Left kidney (tissue), 2 donors: ENCODE results near the gene RPL28. TPM values are rescaled to one million over a fixed set of nuclear protein-coding genes. Genes with fewer than 3 reads are reported as not detected.
"Not testable (repeated sequence)": the region's sequence is repeated elsewhere in the genome, so short reads cannot be mapped to it uniquely, and the experiment has no call there.

Experiments used
- DNase-seq: peaks from one replicate; pipeline ENCODE4 v3.0.0-alpha.2; 2013
- polyA plus RNA-seq: library from polyadenylated mRNA; unstranded; fragments of 120-200 nt; gene quantifications from one replicate; pipeline ENCODE4 v1.2.1, GENCODE V29; 2013; ENCODE audit not compliant: insufficient read length

Gene RPL28
- polyA plus RNA-seq, 1 donor = 746 TPM

GRCh38 chr19:55448175-55448490, 62.4 kb downstream of the RPL28 start:
- DNase-seq = not testable (repeated sequence)

DNA sequence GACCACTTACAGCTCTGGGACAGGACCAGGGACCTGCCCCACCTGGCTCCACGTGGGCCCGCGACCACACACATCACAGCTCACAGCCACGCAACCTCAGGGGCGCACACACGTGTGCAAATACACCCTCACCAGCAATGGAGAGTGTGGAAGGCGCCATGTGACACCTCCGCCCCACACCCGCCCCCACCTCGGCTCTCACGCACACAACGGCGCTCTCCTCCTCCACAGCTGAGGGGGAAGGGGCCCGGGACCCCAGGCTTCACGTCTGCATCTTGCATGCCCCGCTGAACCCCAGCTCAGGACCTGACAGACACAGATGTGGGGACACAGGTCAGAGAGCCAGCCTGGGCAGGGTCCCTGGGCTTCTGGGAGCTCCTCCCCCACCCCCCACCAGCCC, 63.7 kb downstream of the RPL28 start:
- DNase-seq = no peak

GRCh38 chr19:55451163-55451964, 65.6 kb downstream of the RPL28 start:
- no peak for DNase-seq

DNA sequence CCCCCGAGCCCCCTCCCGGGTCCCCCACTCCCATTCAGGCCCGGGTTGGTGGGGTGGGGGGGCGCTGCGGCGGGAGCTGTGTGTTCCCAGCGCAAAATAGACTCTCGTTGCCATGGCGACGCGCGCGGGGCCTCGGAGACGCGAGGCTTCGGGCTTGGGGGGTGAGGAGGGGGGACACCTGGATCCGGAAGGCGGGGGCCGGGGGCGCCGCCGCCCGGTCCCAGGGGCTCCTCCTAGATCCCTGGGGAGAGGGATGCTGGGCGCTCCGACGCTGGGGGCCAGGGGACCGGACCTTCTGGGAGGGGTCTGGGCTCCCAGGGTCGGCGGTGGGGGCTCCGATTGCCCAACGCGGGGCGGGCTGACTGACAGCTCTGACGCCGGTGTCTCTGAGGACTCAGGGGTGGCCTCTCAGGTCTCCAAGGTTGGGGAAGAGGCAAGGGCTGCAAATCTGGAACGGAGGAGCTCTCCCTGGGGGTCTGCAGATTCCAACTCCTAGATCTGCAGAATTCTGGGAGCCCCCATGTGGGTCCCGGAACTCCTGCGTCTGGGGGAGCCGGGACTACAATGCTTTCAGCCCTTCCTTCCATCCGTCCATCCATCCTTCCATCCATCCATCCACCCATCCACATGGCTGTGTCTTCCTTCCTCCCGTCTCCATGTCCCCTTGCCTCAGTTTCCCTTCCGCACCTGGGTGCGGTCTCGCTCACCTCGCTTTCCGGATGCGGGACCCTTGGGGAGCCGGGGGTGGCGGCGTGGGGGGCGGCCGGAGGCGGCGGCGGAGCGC, 66.4 kb downstream of the RPL28 start:
- no peak for DNase-seq

Other genes with a start within 250 kb of the RPL28 start
- 3.8 TPM for gene TNNT1, start 236.7 kb upstream of the RPL28 start, polyA plus RNA-seq
- 3.3 TPM for gene TNNI3, start 228.2 kb upstream of the RPL28 start, polyA plus RNA-seq
- gene DNAAF3, start 219.3 kb upstream of the RPL28 start, polyA plus RNA-seq = 7.5 TPM
- gene SYT5, start 205.6 kb upstream of the RPL28 start, polyA plus RNA-seq = 0.30 TPM
- gene PTPRH, start 176.4 kb upstream of the RPL28 start, polyA plus RNA-seq = 0.07 TPM
- 2.8 TPM for gene TMEM86B, start 157.2 kb upstream of the RPL28 start, polyA plus RNA-seq
- 46.0 TPM for gene PPP6R1, start 126.9 kb upstream of the RPL28 start, polyA plus RNA-seq
- 24.0 TPM for gene HSPBP1, start 105.8 kb upstream of the RPL28 start, polyA plus RNA-seq
- 14.7 TPM for gene BRSK1, start 101.9 kb upstream of the RPL28 start, polyA plus RNA-seq
- gene TMEM150B, start 60.6 kb upstream of the RPL28 start, polyA plus RNA-seq = 1.5 TPM
- gene KMT5C, start 46.1 kb upstream of the RPL28 start, polyA plus RNA-seq = 24.4 TPM
- 0.78 TPM for gene COX6B2, start 31.2 kb upstream of the RPL28 start, polyA plus RNA-seq
- 0.17 TPM for gene GARIN5B, start 22.7 kb upstream of the RPL28 start, polyA plus RNA-seq
- gene IL11, start 15.5 kb upstream of the RPL28 start, polyA plus RNA-seq = 1.4 TPM
- 0.48 TPM for gene TMEM190, start 9.1 kb upstream of the RPL28 start, polyA plus RNA-seq
- 0.32 TPM for gene TMEM238, start 1.6 kb upstream of the RPL28 start, polyA plus RNA-seq
- 43.7 TPM for gene UBE2S, start 21.9 kb downstream of the RPL28 start, polyA plus RNA-seq
- 0.20 TPM for gene SHISA7, start 57.4 kb downstream of the RPL28 start, polyA plus RNA-seq
- 30.1 TPM for gene ISOC2, start 75.7 kb downstream of the RPL28 start, polyA plus RNA-seq
- gene C19orf85, start 78.8 kb downstream of the RPL28 start, polyA plus RNA-seq = not detected
- gene ZNF628, start 90.7 kb downstream of the RPL28 start, polyA plus RNA-seq = 2.4 TPM
- 36.8 TPM for gene NAT14, start 99.3 kb downstream of the RPL28 start, polyA plus RNA-seq
- gene SSC5D, start 102.5 kb downstream of the RPL28 start, polyA plus RNA-seq = 1.1 TPM
- 1.1 TPM for gene SBK2, start 151.2 kb downstream of the RPL28 start, polyA plus RNA-seq
- 0.58 TPM for gene SBK3, start 159.6 kb downstream of the RPL28 start, polyA plus RNA-seq
- gene ZNF579, start 194.9 kb downstream of the RPL28 start, polyA plus RNA-seq = 16.1 TPM
- gene FIZ1, start 213.6 kb downstream of the RPL28 start, polyA plus RNA-seq = 20.7 TPM
- gene ZNF524, start 214.4 kb downstream of the RPL28 start, polyA plus RNA-seq = 5.4 TPM
- 6.3 TPM for gene ZNF865, start 219.7 kb downstream of the RPL28 start, polyA plus RNA-seq
- 10.0 TPM for gene ZNF784, start 238.6 kb downstream of the RPL28 start, polyA plus RNA-seq